ENCODE data around the gene CHCHD3.

Gene CHCHD3

DNA sequence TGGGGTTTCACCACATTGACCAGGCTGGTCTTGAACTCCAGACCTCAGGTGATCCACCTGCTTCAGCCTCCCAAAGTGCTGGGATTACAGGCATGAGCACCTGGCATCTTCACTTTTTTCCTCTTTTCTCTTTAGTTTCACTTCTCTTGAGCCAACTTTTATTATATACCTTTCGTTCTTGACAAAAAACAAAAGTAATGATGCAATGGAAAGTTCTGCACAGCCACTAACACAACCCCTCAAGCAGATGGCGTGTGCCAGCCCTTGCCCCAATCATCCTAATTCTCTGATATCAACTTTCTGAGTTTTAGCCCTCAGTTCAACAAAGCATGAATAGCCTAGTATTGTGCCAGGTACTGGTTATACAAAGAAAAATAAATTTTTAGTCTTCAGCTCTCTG lies 223.6 kb downstream of the CHCHD3 start:
- TF ChIP-seq CTCF (IDR thresholded peaks at IDR 0.05; ENCODE audit: low read depth, low read length), result no peak
- no peak overlapping the region for H3K4me3 ChIP-seq (ENCODE audit: low read depth, low read length)

GRCh38 chr7:132857703-132858102 lies 224.2 kb downstream of the CHCHD3 start:
- no peak overlapping the region for H3K4me3 ChIP-seq (ENCODE audit: low read depth, low read length)
- no peak for TF ChIP-seq CTCF (IDR thresholded peaks at IDR 0.05; ENCODE audit: low read depth, low read length)

- no peak for TF ChIP-seq CTCF (IDR thresholded peaks at IDR 0.05; ENCODE audit: low read depth, low read length)
- no peak overlapping the region for H3K4me3 ChIP-seq (ENCODE audit: low read depth, low read length)
Measured at GRCh38 chr7:132857031-132857430, 224.9 kb downstream of the CHCHD3 start.

GRCh38 chr7:132856416-132856815 lies 225.5 kb downstream of the CHCHD3 start:
- H3K4me3 ChIP-seq (ENCODE audit: low read depth, low read length), result no peak overlapping the region
- TF ChIP-seq CTCF (IDR thresholded peaks at IDR 0.05; ENCODE audit: low read depth, low read length), result no peak

DNA sequence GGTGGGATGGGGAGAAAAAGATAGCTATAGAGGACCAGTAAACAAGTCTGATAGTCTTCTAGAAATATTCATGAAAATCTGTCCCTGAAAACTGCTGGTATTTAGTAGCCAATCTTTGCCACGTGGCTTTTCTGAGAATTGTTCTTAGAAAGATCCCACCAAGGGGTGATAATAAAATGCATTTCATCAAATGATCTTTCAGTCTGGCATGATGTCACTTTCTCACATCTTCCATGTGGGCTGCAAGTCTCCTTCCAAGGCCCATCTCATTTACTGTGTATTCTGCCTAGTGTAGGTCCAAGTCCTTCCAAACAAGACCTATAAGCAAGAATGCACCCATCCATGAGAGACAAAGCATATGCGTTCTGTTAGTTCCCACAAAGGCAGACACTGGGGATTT lies 226.0 kb downstream of the CHCHD3 start:
- H3K4me3 ChIP-seq (ENCODE audit: low read depth, low read length), result no peak overlapping the region
- TF ChIP-seq CTCF (IDR thresholded peaks at IDR 0.05; ENCODE audit: low read depth, low read length), result no peak

DNA sequence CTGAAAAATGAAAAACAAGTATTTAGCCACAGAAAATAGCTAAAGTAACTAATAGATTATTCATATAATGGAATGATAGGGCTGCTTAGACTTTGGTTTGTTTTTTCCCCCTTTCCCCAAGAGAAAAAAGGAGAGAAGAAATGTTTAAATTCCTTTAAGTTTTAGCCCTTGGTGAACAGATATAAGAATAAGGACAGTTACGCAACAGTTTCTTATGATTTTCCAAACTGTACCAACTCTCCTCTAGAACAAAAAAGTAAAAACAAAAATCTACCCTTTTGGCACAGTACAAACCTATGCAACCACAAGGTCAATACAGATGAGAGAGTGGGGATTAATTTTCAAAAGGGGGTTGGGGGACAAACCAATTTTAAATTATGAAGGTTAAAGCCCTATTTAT lies 227.7 kb downstream of the CHCHD3 start:
- no peak for TF ChIP-seq CTCF (IDR thresholded peaks at IDR 0.05; ENCODE audit: low read depth, low read length)
- H3K4me3 ChIP-seq (ENCODE audit: low read depth, low read length), result no peak overlapping the region

- no peak overlapping the region for H3K4me3 ChIP-seq (ENCODE audit: low read depth, low read length)
- no peak for TF ChIP-seq CTCF (IDR thresholded peaks at IDR 0.05; ENCODE audit: low read depth, low read length)
Measured at GRCh38 chr7:132847376-132847775, 234.5 kb downstream of the CHCHD3 start.
